Sciatic nerve (tissue), 2 donors: Measurements from ENCODE around the gene LRRC10B. TPM values are rescaled to one million over a fixed set of nuclear protein-coding genes. Genes with fewer than 3 reads are reported as not detected.
A peak's percentile ranks its signal among the peaks of the same experiment; 100 is the strongest.

Experiments used
- ATAC-seq: fragments of 200-7000 bp; cut with Tn5 transposase; one replicate; pipeline ENCODE4 v1.9.1; 2020; ENCODE audit warnings: mild to moderate bottlenecking, moderate library complexity
- DNase-seq: peaks from one replicate; pipeline ENCODE4 v3.0.0-alpha.2; 2020; ENCODE audit warnings: low spot score
- intact Hi-C: fragments of 100-400 bp; cut with DNase I; formaldehyde crosslinking; loops from one replicate; pipeline ENCODE4 v1.14.2; 2022
- total RNA-seq: library from RNA; stranded (reverse); fragmentation: NEBNext Ultra II Directional; extraction: Animal tissue kit (Norgen Biotek cat#: 25700); gene quantifications from one replicate; pipeline ENCODE4 v1.2.1, GENCODE V29; 2021
- donor health status: DM: no; HTN: no; CAD: no.
- donor health status: DM: no; HTN: no; CAD: no.

LRRC10B gene
- total RNA-seq, 1 donor from 2014 or later: 0.98 TPM

GRCh38 chr11:61522881-61523280, 14.3 kb downstream of the LRRC10B start:
- DNase-seq (no peak), ATAC-seq (no peak)
- intact Hi-C loops: no loop called here

GRCh38 chr11:61524446-61524845, 15.9 kb downstream of the LRRC10B start:
- intact Hi-C loops: no loop called here
- ATAC-seq: no peak
- DNase-seq: no peak

- intact Hi-C loops: no loop called here
- DNase-seq (no peak), ATAC-seq (no peak)
Measured at GRCh38 chr11:61524963-61525587, 16.5 kb downstream of the LRRC10B start.

GRCh38 chr11:61526229-61526628, 17.7 kb downstream of the LRRC10B start:
- no peak for ATAC-seq
- intact Hi-C loops: no loop called here
- no peak for DNase-seq

- ATAC-seq (no peak), DNase-seq (no peak)
- intact Hi-C loops: no loop called here
Measured at GRCh38 chr11:61526956-61527731, 18.6 kb downstream of the LRRC10B start.

- ATAC-seq (no peak), DNase-seq (no peak)
- intact Hi-C loops: no loop called here
Measured at GRCh38 chr11:61528114-61528513, 19.6 kb downstream of the LRRC10B start.

GRCh38 chr11:61529537-61530225, 21.1 kb downstream of the LRRC10B start:
- intact Hi-C loops: no loop called here
- peak; percentile 76 for ATAC-seq
- DNase-seq: no peak

GRCh38 chr11:61531044-61531443, 22.5 kb downstream of the LRRC10B start:
- DNase-seq (no peak), ATAC-seq (no peak)
- intact Hi-C loops: no loop called here

- no peak for DNase-seq
- ATAC-seq: no peak
- intact Hi-C loops: no loop called here
Measured at GRCh38 chr11:61532134-61533038, 23.8 kb downstream of the LRRC10B start.

GRCh38 chr11:61533039-61533375, 24.5 kb downstream of the LRRC10B start:
- DNase-seq: no peak
- no peak for ATAC-seq
- intact Hi-C loops: no loop called here

- DNase-seq (no peak), ATAC-seq (no peak)
- intact Hi-C loops: no loop called here
Measured at GRCh38 chr11:61533401-61533800, 24.9 kb downstream of the LRRC10B start.

- intact Hi-C loops: no loop called here
- DNase-seq (no peak), ATAC-seq (no peak)
Measured at GRCh38 chr11:61534025-61534932, 25.7 kb downstream of the LRRC10B start.

GRCh38 chr11:61534933-61535839, 26.6 kb downstream of the LRRC10B start:
- intact Hi-C loops: no loop called here
- no peak for ATAC-seq
- DNase-seq: no peak

- intact Hi-C loops: no loop called here
- ATAC-seq: no peak
- no peak for DNase-seq
Measured at GRCh38 chr11:61535998-61536675, 27.6 kb downstream of the LRRC10B start.

GRCh38 chr11:61536676-61537270, 28.2 kb downstream of the LRRC10B start:
- ATAC-seq (no peak), DNase-seq (no peak)
- intact Hi-C loops: no loop called here

- intact Hi-C loops: no loop called here
- DNase-seq (no peak), ATAC-seq (no peak)
Measured at GRCh38 chr11:61537326-61537725, 28.8 kb downstream of the LRRC10B start.

- DNase-seq (no peak), ATAC-seq (peak; percentile 51)
- intact Hi-C loops: no loop called here
Measured at GRCh38 chr11:61538636-61538961, 30.1 kb downstream of the LRRC10B start.
